ENCODE results near the gene EMX1.
A peak's percentile ranks its signal among the peaks of the same experiment; 100 is the strongest.
"Not testable (repeated sequence)": the region's sequence is repeated elsewhere in the genome, so short reads cannot be mapped to it uniquely, and the experiment has no call there.

The EMX1 gene

GRCh38 chr2:72900191-72900825 is 17.0 kb upstream of the EMX1 start:
- DNase-seq (ENCODE audit: low read depth, low spot score), result no peak

- no peak for DNase-seq (ENCODE audit: low read depth, low spot score)
Measured at GRCh38 chr2:72901426-72901825, 15.9 kb upstream of the EMX1 start.

- not testable (repeated sequence) for DNase-seq (ENCODE audit: low read depth, low spot score)
Measured at GRCh38 chr2:72907369-72907768, 9.9 kb upstream of the EMX1 start.

GRCh38 chr2:72908741-72909140 is 8.6 kb upstream of the EMX1 start:
- DNase-seq (ENCODE audit: low read depth, low spot score), result no peak

- no peak for DNase-seq (ENCODE audit: low read depth, low spot score)
Measured at GRCh38 chr2:72911256-72911655, 6.1 kb upstream of the EMX1 start.

- no peak for DNase-seq (ENCODE audit: low read depth, low spot score)
Measured at GRCh38 chr2:72913486-72914205, 3.7 kb upstream of the EMX1 start.

GRCh38 chr2:72914206-72914559 is 3.1 kb upstream of the EMX1 start:
- DNase-seq (ENCODE audit: low read depth, low spot score), result no peak

- DNase-seq (ENCODE audit: low read depth, low spot score), result no peak
Measured at GRCh38 chr2:72914589-72915319, 2.6 kb upstream of the EMX1 start.

- DNase-seq (ENCODE audit: low read depth, low spot score), result no peak
Measured at GRCh38 chr2:72915320-72915906, 1.9 kb upstream of the EMX1 start.

GRCh38 chr2:72915907-72916742 is 1.2 kb upstream of the EMX1 start:
- DNase-seq (ENCODE audit: low read depth, low spot score), result peak; percentile 78

GRCh38 chr2:72916743-72917137 is 579 bp upstream of the EMX1 start:
- no peak for DNase-seq (ENCODE audit: low read depth, low spot score)

GRCh38 chr2:72917877-72918553 is 696 bp downstream of the EMX1 start:
- DNase-seq (ENCODE audit: low read depth, low spot score), result no peak

- DNase-seq (ENCODE audit: low read depth, low spot score), result no peak
Measured at GRCh38 chr2:72919414-72920317, 2.3 kb downstream of the EMX1 start.

- peak; percentile 69 for DNase-seq (ENCODE audit: low read depth, low spot score)
Measured at GRCh38 chr2:72920318-72921087, 3.2 kb downstream of the EMX1 start.

- DNase-seq (ENCODE audit: low read depth, low spot score), result no peak
Measured at GRCh38 chr2:72921088-72921851, 4.0 kb downstream of the EMX1 start.

- DNase-seq (ENCODE audit: low read depth, low spot score), result no peak
Measured at GRCh38 chr2:72921853-72922252, 4.5 kb downstream of the EMX1 start.

- no peak for DNase-seq (ENCODE audit: low read depth, low spot score)
Measured at GRCh38 chr2:72923833-72924352, 6.6 kb downstream of the EMX1 start.

Data from astrocyte of the hippocampus (primary cell).